ENCODE data around the gene ZNF345.

The ZNF345 gene

DNA sequence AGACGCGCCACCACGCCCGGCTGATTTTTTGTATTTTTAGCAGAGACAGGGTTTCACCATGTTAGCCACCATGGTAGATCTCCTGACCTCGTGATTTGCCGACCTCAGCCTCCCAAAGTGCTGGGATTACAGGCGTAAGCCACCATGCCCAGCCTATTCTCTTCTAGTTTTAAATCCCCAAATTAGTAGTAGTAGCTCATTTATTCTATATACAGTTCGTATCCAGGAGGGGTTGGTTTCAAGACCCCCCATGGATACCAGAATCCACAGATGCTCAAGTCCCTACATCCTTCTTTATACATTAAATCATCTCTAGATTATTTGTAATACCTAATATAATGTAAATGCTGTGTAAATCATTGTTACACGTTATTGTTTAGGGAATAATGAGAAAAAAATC is 67.4 kb downstream of the ZNF345 start:
- DNase-seq = no peak

Data from NCI-H1092 (cell line).